KOPT-K1 (cell line): ENCODE measurements around the gene UQCC5.
"Not testable (repeated sequence)": the region's sequence is repeated elsewhere in the genome, so short reads cannot be mapped to it uniquely, and the experiment has no call there.

Source experiments
- H3K27ac ChIP-seq: fragments of 200-600 bp; sonication (generic); 2 replicates; pipeline ENCODE4 v1.5.1; 2016; ENCODE audit warnings: antibody characterized with exemption, mild to moderate bottlenecking, low read depth, low read length; ENCODE audit not compliant: poor library complexity, severe bottlenecking
- H3K36me3 ChIP-seq: fragments of 200-600 bp; sonication (generic); 2 replicates; pipeline ENCODE4 v1.5.1; 2017; ENCODE audit warnings: antibody characterized with exemption, mild to moderate bottlenecking, low read length, moderate library complexity; ENCODE audit not compliant: insufficient read depth
- H3K9me3 ChIP-seq: fragments of 200-600 bp; sonication (generic); 2 replicates; pipeline ENCODE4 v1.5.1; 2017; ENCODE audit warnings: antibody characterized with exemption, low read length, mild to moderate bottlenecking; ENCODE audit not compliant: insufficient read depth, poor library complexity, severe bottlenecking

UQCC5 gene

DNA sequence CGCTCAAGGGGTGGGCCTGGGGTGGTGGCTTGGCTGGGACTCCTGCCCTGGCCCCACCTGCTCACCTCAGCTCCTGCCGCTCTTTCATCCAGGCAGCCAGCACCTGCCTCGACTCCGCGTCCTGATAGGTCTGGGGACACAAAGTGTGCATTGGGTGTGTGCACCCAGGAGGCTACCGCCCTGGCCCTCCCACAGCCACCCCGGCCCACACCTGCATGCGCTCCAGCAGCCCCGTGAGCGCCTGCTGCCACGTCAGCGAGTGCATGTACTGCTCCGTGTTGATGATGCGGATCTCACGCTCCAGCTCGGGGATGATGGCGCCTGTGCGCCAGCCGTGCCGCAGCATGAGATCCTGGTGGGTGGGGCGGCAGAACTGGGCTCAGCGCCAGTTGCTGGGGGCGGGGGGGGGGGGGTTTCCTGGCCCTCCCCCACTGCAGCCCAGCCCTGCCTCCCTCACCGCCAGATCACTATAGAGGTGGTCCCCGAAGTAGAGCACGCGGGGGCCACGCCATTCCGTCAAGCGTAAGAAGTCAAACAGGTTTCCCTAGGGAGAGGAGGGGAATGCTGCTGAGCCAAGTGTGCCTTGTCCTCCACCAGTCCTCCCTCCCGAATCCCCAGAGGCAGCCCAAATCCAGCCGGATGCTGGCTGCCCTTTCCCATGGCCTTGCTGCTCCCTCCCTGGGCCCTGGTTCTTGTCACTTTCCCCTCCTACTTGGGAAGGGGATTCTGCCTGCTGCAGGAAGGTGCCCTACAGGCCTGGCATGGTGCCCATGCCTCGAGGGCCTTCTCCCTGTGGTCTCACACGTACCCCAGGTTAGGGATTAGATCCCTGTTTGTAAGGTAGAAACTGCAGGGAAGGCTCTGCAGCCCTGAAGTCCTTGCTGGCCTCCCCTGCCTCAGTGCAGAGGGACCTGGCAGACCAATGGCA lies 11.4 kb upstream of the UQCC5 start:
- no peaks in the 10 kb centered on the region for H3K9me3 ChIP-seq
- H3K27ac ChIP-seq = no peak overlapping the region
- peaks cover 66% of the 10 kb centered on the region for H3K36me3 ChIP-seq

DNA sequence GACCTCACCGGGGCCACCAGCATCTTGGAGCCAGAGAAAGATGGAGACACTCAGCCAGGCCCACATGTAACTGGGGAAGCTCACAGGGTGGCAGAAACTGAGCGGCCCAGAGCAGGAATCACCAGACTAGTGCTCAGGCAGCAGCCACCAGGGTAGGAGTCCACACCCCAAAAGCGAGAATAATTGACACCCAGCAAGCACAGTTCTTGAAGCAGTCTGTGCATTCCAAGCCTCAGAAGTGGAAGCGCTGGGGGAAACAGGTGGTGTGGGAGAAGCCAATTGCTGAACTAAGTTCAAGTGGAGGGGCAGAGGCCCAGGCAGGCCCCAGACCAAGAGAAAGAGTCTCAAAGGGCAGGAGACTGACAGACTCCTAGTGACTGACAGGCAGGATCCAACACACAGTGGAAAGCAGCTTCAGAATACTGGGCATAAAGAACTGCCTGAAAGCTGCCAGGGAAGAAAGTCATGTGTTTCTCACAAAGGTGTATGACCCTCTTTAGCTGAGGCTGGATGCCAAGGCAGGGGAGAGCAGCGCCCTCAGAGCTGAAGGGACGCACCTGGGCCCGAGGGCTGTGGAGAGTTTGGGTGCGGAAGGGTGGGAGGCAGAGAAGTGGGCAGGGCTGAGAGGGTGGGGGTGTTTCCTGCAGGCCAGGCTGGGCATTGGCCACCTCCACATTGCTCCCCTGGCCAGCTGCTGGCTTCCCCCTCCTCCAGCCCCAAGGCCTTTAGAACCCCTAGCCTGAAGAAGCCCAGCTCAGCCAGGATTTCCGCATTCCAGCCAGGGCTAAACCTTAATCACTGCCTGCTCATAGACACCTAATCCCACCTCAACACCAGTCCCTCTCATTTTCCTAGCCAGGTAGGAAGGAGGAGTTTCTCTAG lies 10.5 kb upstream of the UQCC5 start:
- no peak overlapping the region for H3K27ac ChIP-seq
- no peaks in the 10 kb centered on the region for H3K9me3 ChIP-seq
- peaks cover 69% of the 10 kb centered on the region for H3K36me3 ChIP-seq

DNA sequence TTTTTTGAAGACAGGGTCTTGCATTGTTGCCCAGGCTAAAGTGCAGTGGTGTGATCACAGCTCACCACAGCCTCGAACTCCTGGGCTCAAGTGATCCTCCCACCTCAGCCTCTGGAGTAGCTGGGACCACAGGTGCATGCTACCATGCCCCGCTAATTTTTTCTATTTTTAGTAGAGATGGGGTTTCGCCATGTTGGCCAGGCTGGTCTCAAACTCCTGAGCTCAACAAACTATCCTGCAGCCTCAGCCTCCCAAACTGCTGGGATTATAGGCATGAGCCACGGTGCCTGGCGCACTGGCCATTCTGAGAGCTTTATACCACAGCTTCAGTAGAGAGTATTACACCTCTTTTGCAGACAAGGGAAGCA lies 9.8 kb upstream of the UQCC5 start:
- not testable (repeated sequence) for H3K27ac ChIP-seq, H3K9me3 ChIP-seq
- peaks cover 69% of the 10 kb centered on the region for H3K36me3 ChIP-seq

DNA sequence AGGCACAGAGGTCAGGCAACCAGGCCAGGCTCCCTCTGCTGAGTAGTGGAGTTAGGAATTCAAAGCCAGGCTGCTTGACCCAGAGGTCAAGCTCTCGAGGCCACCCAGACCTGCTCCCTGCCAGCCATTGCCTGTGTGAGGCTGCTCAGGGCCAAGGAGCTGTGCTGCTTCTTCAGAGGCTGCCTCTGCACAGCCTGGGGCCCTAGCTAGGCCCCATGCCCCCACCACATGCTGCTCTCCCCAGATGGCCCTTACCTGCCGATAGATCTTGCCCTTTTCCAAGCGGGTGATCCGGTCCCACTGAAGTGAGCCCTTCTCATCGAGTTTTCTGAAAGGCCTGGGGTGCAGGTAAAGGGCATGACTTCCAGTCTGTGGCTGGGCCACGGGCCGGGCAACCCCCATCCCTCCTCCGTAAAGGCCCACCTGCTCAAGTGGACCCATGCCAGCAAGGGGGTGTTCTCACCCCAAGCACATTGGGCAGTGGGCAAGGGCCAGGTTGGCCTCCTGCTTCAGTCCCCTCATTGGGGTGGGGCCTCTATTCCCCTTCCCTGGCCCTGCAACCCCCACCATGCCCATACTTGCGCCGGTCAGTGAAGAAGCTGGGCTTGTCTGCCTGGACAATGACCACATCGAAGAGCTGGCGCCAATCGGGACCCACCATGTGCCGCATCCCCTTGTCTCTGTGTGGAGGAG lies 9.2 kb upstream of the UQCC5 start:
- Histone ChIP-seq H3K27ac (no peak overlapping the region), H3K9me3 (no peaks in the 10 kb centered on the region), H3K36me3 (peaks cover 69% of the 10 kb centered on the region)

DNA sequence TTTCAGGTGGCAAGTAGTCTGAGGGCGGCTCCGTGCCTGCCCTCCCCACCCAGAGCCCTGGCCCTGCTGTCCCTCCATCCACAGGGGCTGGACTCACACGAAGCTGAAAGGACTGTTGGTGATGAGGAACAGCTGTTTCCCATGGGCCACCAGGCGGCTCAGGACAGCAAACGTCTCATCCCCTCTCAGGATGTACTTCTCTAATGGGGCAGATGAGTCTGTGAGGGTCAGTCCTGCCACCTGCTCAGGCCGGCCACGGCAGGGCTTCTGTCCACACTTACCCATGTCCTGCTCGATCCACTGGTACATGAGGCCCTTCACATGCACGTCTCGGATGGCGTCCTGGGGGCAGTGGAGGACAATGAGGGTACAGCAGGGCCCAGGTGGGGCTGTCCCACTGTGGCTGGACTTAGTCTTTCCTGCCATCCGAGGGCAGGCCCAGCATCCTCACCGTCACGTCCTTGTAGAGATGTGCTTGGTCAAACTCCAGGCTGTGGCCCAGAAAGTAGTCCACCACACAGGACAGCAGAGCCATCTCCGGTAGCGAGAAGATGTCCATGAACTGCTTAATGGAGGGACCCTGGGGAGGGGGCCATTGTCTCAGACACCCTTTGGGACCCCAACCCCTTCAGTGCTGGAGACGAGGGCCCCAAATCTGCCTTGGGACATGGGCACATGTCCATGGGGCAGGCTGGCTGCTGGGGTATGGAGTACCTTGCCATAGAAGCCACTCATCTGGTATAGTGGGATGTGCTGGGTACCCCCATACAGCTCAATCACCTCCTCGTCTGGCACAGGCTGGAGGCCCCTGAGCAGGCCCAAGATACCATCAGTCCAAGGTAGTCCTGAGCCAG lies 8.4 kb upstream of the UQCC5 start:
- H3K27ac ChIP-seq = no peak overlapping the region
- H3K36me3 ChIP-seq = peaks cover 69% of the 10 kb centered on the region
- H3K9me3 ChIP-seq = no peaks in the 10 kb centered on the region

DNA sequence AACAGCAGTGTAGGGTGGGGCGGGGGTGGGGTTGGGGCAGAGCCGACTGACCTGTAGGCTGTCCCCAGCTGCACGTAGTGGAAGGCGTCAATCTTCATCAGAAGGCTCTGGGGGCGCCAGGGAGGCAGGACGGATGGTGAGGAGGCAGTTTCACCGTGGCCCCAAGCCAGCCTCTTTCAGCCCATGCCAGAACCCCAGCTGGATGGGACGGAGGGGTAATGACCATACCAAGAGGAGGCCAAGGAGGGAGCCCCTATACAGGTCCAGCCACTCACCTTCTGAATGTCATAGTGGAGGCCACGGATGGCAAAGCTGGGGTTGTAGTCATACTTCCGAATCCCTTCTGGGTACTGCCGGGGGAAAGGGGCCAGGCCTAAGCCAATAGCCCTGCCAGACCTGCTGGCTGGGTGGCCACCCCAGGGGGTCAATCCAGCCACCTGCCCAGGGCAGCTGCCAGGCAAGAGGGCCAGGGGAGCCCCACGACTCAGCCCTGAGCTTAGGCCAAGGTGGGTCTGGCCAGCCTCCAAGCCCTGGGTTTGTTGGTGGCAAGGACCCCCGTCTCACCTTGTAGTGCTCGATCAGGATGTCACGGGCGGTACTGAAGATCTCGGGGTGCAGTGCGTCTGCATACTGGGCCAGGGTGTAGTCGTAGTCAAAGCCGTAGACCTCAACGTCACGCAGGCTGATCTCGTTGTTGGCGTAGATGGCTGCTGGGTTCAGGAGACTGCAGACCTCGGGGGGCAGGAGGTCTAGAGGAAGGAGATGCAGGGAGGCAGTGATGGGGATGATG lies 7.6 kb upstream of the UQCC5 start:
- Histone ChIP-seq H3K36me3 (peaks cover 61% of the 10 kb centered on the region), H3K27ac (no peak overlapping the region), H3K9me3 (no peaks in the 10 kb centered on the region)

DNA sequence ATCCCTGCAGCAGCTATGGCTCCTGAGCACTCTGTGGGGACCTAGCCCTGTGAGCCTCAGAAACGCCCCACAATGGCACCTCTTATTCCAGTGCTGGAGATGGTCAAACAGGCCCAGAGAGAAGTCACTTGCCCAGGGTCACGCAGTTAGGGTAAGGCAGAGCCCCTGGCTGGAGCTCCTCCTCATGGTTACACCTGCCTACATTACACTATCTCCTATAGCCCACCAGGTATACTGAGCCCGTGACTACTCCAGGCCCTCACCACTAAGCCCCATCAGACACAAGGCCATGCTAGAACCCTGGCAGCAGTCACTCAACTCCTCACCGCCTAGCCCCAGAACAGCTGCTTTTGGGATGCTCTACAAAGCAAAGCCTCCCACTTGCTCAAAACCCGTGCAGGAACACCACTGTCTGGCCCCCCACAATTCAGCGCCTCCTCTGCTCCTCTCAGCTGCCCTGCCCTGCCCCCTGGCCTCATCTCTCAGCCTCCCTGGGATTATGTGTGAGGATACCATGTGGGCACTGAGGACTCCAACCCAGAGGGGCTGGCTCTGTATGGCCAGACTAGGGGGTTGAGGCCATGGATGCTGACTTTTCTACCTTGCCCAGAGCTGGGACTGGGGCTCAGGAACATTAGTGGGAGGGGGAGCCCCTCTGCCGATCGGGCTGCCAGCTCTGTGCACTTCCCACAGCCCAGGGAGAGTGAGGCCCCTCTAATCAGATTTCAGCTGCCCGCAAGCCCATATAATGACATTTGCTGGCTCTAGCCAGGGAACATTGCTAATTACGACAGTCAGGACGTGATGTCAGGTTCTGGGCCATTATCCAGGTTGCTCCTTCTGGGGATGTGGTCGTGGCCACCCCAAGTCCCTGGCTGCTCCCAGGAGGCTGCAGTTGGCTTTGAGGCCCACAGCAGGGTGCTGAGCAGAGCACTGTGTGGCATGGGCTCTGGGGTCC lies 6.8 kb upstream of the UQCC5 start:
- Histone ChIP-seq H3K36me3 (peaks cover 52% of the 10 kb centered on the region; the same call in 1 of the 2 replicates), H3K27ac (no peak overlapping the region), H3K9me3 (no peaks in the 10 kb centered on the region)

DNA sequence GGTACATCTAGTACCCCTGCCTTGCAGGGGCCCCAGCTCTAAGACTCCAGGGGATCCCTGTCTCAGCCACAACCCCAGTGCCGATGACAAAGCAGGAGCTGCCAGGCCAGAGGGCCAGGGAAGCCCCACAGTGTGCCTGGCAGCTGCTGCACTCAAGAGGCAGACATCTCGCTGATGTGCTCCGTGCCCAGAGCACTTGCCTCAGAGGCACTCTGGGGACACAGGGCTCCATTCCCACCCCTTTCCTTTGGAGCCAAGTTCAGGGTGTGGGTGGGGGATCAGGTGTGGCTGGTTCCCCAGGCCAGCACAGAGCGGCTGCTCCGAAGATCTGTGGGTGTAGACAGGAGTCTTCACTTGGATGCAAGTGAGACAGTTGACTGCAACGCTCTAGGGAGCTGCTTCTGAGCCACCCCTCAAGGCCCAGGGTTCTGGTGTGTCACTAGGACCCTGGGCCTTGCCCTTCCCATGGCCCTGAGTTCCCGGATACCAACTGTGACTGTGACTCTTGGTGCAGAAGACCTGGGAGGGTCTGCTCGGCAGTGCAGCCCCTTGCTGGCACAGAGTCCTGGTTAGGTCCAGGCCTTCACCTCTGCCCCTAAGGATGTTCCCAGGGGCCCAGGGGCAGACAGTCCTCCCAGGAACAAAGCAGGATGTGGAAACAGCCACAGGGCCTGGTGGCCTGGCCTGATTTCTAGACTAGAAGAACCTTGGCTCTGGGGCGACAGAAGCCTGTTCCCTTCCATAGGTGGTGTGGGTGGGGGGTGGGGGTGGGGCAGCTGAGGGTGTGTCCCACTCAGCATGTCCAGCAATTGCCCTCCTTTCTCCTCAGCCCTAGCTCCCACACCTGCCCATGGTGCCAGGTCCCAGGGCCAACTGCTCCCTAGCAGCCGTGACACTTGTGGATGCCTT lies 5.2 kb upstream of the UQCC5 start:
- no peak overlapping the region for H3K27ac ChIP-seq
- H3K9me3 ChIP-seq = no peaks in the 10 kb centered on the region
- H3K36me3 ChIP-seq = peaks cover 40% of the 10 kb centered on the region; the same call in 1 of the 2 replicates

DNA sequence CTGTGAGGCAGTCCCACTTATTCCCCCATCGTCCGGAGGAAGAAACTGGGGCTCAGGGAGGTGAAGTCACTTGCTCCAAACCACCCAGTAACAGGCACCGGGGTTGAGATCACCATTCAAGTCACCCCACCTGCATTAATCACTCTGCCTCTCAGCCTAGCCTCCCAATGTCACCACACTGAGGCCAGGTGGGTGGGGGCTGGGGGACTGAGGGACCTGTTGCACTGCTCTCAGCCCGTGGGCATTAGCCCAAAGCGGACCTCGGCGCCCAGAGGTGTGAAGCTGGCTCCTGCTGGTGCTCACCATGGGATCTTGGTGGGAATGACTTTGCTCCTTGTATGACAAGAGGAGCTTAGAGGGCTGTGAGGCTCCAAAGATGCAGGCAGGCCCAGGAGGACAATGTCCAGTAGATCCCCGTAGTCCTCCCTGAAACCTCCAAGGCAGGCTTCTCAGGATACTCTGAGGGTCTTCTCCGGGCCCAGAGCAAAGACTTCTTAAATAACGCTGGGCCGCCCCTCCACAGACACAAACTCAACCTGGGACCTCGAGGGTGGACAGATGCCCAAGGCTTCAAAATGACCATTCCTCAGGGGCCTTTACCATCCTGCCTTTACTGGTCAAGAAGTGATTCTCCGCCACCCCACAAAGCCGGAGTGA lies 4.4 kb upstream of the UQCC5 start:
- peaks cover 32% of the 10 kb centered on the region; the same call in 1 of the 2 replicates for H3K36me3 ChIP-seq
- peak overlapping the region; percentile 66 for H3K27ac ChIP-seq
- no peaks in the 10 kb centered on the region for H3K9me3 ChIP-seq

DNA sequence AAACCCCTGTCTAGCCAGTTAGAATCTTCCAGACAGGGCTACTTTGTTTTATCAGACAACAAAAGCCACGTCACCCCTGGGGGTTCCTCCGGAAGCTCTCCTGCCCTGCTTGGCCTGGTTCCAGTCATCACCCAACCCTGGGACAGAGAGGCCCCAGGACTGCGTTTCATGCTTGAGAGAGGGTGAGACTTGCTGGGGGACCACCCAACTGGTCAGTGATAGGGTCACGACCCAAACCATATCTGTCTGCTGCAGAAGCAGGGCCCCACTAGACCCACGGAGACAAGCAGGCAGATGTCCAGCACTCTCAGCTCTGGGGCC lies 3.9 kb upstream of the UQCC5 start:
- Histone ChIP-seq H3K36me3 (peaks cover 27% of the 10 kb centered on the region; the same call in 1 of the 2 replicates), H3K9me3 (no peaks in the 10 kb centered on the region), H3K27ac (peak overlapping the region; percentile 66)

DNA sequence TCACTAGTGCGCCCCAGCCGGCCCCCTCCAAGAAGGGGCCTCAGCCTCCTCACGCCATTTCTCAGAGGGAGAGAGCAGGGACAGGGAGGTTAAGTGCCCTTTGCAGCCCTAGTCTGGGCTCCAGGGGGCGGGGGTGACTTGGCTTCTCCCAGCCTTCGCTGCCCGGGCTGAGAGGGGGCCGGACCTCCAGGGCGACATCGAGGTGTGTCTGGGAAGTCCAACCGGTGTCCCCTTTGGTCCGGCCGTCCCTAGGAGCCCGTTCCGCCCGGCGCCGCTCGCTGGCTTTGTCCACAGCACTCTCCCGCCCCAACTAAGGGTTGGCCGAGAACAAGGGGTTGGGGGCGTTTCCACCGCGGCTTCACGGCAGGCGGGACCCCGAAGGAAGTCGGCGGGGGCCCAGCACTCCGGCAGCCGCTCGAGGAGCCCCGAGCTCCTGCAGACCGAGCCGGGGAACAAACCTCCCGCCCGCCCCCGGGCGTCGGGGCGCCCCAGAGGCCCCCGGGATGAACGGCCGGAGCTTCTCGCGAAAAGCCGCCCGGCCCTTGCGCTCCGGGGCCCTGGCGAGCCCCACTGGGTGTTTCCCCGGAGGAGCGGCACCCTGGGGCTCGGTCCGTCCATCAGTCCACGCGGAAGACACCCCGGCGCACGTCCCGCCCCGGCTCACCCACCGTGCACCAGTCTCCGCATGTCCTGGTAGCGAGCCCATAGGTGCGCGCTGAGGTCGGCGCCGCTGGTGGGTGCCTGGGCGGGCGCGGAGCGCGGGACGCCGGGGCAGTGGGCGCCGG lies 3.4 kb upstream of the UQCC5 start:
- Histone ChIP-seq H3K36me3 (peaks cover 21% of the 10 kb centered on the region; the same call in 1 of the 2 replicates), H3K9me3 (no peaks in the 10 kb centered on the region), H3K27ac (peak overlapping the region; percentile 66)
